GM10847 (cell line): ENCODE results near the gene PSMG3.

Experiments
- POLR2A ChIP-seq: IDR thresholded peaks from 2 replicates; pipeline ENCODE4 v1.6.1; 2011; ENCODE audit not compliant: insufficient read length; ENCODE audit errors: extremely low read depth

Gene PSMG3

GRCh38 chr7:1598961-1599639 lies 29.3 kb upstream of the PSMG3 start:
- TF ChIP-seq POLR2A = no peak

GRCh38 chr7:1598286-1598685 lies 28.5 kb upstream of the PSMG3 start:
- TF ChIP-seq POLR2A = no peak

- no peak for TF ChIP-seq POLR2A
Measured at GRCh38 chr7:1597791-1598190, 28.0 kb upstream of the PSMG3 start.

GRCh38 chr7:1597066-1597760 lies 27.4 kb upstream of the PSMG3 start:
- TF ChIP-seq POLR2A = no peak

GRCh38 chr7:1596181-1597043 lies 26.6 kb upstream of the PSMG3 start:
- no peak for TF ChIP-seq POLR2A

- TF ChIP-seq POLR2A = no peak
Measured at GRCh38 chr7:1595636-1596035, 25.8 kb upstream of the PSMG3 start.

GRCh38 chr7:1595027-1595426 lies 25.2 kb upstream of the PSMG3 start:
- TF ChIP-seq POLR2A = no peak

- TF ChIP-seq POLR2A = no peak
Measured at GRCh38 chr7:1593904-1594421, 24.1 kb upstream of the PSMG3 start.

- TF ChIP-seq POLR2A = no peak
Measured at GRCh38 chr7:1593091-1593866, 23.4 kb upstream of the PSMG3 start.

- no peak for TF ChIP-seq POLR2A
Measured at GRCh38 chr7:1592299-1592871, 22.6 kb upstream of the PSMG3 start.

- TF ChIP-seq POLR2A = no peak
Measured at GRCh38 chr7:1591876-1592275, 22.0 kb upstream of the PSMG3 start.

- no peak for TF ChIP-seq POLR2A
Measured at GRCh38 chr7:1591396-1591795, 21.6 kb upstream of the PSMG3 start.

- TF ChIP-seq POLR2A = no peak
Measured at GRCh38 chr7:1590887-1591286, 21.1 kb upstream of the PSMG3 start.

- TF ChIP-seq POLR2A = no peak
Measured at GRCh38 chr7:1590476-1590875, 20.6 kb upstream of the PSMG3 start.

- no peak for TF ChIP-seq POLR2A
Measured at GRCh38 chr7:1588978-1589377, 19.1 kb upstream of the PSMG3 start.
